Thoracic aorta (tissue), 2 donors: Measurements from ENCODE around the gene PDE6A. TPM values are rescaled to one million over a fixed set of nuclear protein-coding genes. Genes with fewer than 3 reads are reported as not detected.
A peak's percentile ranks its signal among the peaks of the same experiment; 100 is the strongest.

Experiments
- ATAC-seq: fragments of 150-250 bp; one replicate; pipeline ENCODE4 v1.8.0; 2017; ENCODE audit warnings: low read depth; ENCODE audit not compliant: insufficient number of reproducible peaks, low FRiP score
- DNase-seq: peaks from one replicate; pipeline ENCODE4 v3.0.0-alpha.2; 2020; ENCODE audit warnings: low spot score
- H3K27ac ChIP-seq, 2 donors: fragments of 200-600 bp; sonication (generic); 1 replicate in 1 of 2; 2 replicates in 1 of 2; pipeline ENCODE4 v1.5.1; 2016; ENCODE audit warnings: mild to moderate bottlenecking in 2 of 2, moderate library complexity in 2 of 2
- H3K27me3 ChIP-seq: fragments of 200-600 bp; sonication (generic); replicated peaks from 2 replicates; pipeline ENCODE4 v1.6.0; 2016; ENCODE audit warnings: mild to moderate bottlenecking; ENCODE audit not compliant: insufficient read depth
- H3K36me3 ChIP-seq: fragments of 200-600 bp; sonication (generic); one replicate; pipeline ENCODE4 v1.5.1; 2016
- H3K4me1 ChIP-seq, 2 donors: fragments of 200-600 bp; sonication (generic); 1 replicate in 1 of 2; 2 replicates in 1 of 2; pipeline versions ENCODE4 v1.5.1 to v1.6.0; 2016; ENCODE audit warnings: low read depth in 2 of 2, mild to moderate bottlenecking in 1 of 2; ENCODE audit not compliant: control insufficient read depth in 1 of 2
- H3K4me3 ChIP-seq: fragments of 200-600 bp; sonication (generic); 2 replicates; pipeline ENCODE4 v1.5.1; 2016; ENCODE audit warnings: mild to moderate bottlenecking
- H3K9me3 ChIP-seq: fragments of 200-600 bp; sonication (generic); 2 replicates; pipeline ENCODE4 v1.5.1; 2016
- total RNA-seq, 2 donors: library from RNA; depleted of rRNA; stranded (reverse); fragments of >200 nt; gene quantifications; one replicate each; pipeline versions ENCODE4 v1.1.0 to v1.2.3, GENCODE V29; 2016
- TF ChIP-seq, protein P1 (sequence below): fragments of 200-600 bp; sonication (generic); IDR thresholded peaks from one replicate; pipeline ENCODE4 v1.5.1; 2019; ENCODE audit warnings: antibody characterized with exemption

PDE6A gene
- total RNA-seq, 2 donors from 2014 or later, result not detected

DNA sequence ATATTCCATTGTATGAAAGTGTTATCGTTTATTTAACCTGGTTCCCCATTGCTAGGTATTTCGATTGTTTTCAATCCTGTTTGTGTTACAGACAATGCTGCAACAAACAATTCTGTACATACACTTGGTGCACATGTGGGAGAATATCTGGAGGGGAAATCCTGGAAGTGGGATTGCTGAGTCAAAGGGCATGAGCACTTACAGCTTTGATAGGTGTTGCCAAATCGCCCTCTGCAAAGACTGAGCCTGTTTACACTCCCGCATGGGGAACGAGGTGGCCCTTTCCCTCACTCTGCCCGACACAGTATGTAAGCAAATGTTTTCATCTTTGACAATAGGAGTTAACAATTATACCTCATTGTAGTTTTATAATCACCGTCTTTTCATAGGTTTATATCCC is 66.2 kb downstream of the PDE6A start:
- DNase-seq, result no peak
- Histone ChIP-seq H3K9me3 (no peaks in the 10 kb centered on the region), H3K27ac (no peak overlapping the region), H3K36me3 (no peaks in the 10 kb centered on the region), H3K4me1 (peaks cover 0 to 3% of the 10 kb centered on the region in 2 donors), H3K4me3 (no peak overlapping the region), H3K27me3 (no peaks in the 10 kb centered on the region)
- ATAC-seq, result no peak
- TF ChIP-seq, protein P1, sequence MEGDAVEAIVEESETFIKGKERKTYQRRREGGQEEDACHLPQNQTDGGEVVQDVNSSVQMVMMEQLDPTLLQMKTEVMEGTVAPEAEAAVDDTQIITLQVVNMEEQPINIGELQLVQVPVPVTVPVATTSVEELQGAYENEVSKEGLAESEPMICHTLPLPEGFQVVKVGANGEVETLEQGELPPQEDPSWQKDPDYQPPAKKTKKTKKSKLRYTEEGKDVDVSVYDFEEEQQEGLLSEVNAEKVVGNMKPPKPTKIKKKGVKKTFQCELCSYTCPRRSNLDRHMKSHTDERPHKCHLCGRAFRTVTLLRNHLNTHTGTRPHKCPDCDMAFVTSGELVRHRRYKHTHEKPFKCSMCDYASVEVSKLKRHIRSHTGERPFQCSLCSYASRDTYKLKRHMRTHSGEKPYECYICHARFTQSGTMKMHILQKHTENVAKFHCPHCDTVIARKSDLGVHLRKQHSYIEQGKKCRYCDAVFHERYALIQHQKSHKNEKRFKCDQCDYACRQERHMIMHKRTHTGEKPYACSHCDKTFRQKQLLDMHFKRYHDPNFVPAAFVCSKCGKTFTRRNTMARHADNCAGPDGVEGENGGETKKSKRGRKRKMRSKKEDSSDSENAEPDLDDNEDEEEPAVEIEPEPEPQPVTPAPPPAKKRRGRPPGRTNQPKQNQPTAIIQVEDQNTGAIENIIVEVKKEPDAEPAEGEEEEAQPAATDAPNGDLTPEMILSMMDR, result no peak

DNA sequence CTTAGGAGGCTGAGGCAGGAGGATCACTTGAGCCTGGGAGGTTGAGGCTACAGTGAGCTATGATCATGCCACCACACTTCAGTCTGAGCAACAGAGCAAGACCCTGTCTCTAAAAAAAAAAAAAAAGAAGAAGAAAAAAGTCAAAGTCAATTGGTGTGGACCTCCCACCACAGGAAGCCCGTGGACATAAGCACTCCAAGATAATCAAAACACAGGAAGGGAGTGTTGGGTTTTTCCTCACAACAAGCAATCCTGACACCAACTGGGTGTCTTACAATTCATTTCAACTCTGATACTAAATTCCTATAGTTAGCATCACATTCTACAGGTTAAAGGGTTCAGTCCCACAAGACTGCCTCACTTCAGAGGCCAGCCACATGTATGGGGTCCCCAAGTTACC is 70.7 kb downstream of the PDE6A start:
- TF ChIP-seq, protein P1, result no peak
- Histone ChIP-seq H3K4me3 (no peak overlapping the region), H3K36me3 (no peaks in the 10 kb centered on the region), H3K27me3 (no peaks in the 10 kb centered on the region), H3K4me1 (peaks cover 8 to 19% of the 10 kb centered on the region in 2 donors), H3K9me3 (no peaks in the 10 kb centered on the region), H3K27ac (no peak overlapping the region)
- ATAC-seq, result no peak
- no peak for DNase-seq

DNA sequence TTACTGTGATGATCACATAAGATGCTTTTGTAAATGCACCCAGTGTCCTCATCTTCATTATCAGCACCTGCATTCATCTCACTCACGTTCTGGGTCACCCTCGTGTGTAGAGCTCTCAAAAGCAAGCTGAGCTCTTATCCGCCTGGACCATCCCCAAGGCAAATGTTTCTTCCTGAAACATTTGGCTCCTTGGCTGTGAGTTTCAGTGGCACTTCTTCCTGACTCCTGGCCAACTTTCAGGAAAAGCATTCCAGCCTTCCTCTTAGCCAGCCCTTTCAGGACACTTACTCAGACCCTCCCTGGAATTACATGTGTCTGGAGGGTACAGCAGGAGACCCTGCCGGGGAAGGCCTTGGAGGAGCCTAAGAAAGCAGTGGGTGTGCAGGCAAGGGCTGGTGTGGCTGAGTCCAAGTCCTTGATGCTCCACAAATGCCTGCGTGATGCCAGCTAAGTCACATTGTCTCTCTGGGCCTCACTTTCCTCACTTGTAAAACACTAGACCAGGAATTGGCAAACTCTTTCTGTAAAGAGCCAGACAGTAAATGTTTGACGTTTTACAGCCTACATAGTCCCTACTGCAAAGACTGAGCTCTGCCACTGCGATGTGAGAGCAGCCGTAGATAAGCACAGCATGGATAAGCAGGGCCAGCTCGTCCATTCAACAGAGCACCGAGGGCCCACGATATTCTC is 72.1 kb downstream of the PDE6A start:
- ATAC-seq, result no peak
- Histone ChIP-seq H3K4me3 (peak overlapping the region; percentile 4), H3K36me3 (no peaks in the 10 kb centered on the region), H3K27ac (peak overlapping the region; percentile 4 to 6), H3K27me3 (no peaks in the 10 kb centered on the region), H3K9me3 (no peaks in the 10 kb centered on the region), H3K4me1 (peaks cover 8 to 19% of the 10 kb centered on the region in 2 donors)
- TF ChIP-seq, protein P1, result no peak
- DNase-seq, result no peak

DNA sequence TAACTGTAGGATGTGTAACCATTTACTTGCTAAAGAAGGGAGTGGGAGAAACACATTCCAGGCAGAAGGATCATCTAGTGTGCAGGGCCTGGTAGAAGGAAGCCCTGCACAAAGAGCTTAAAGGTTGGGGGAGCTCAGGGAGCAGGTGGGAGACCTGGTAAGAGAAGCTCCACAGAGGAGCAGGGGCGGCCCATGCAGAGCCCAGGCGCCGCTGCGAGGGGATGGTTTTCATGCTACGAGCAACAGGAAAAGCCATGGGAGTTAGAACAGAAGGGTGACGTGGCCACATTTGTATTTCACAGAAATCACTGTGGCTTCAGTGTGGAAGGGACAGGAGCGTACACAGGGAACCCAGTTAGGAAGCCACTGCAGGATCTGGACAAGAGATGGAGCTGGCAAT is 73.1 kb downstream of the PDE6A start:
- Histone ChIP-seq H3K4me1 (peaks cover 8 to 19% of the 10 kb centered on the region in 2 donors), H3K27ac (no peak overlapping the region), H3K27me3 (no peaks in the 10 kb centered on the region), H3K4me3 (no peak overlapping the region), H3K9me3 (no peaks in the 10 kb centered on the region), H3K36me3 (no peaks in the 10 kb centered on the region)
- TF ChIP-seq, protein P1, result no peak
- ATAC-seq (no peak), DNase-seq (no peak)

DNA sequence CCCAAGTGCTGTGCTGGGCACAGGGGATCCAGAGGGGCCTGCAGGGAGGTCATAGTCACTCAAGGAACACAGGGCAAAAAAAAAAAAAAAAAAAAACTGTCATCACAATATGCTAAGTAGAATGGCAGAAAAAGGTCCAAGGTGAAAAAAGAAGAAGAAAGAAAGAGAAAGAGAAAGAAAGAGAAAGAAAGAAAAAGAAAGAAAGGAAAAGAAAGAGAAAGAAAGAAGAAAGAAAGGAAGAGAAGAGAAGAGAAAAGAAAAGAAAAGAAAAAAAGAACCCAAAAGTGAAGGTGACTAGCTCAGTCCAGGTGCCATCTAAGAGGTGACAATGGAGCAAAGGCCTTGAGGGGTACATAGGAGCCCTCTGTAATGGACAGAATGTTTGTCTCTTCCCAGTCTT is 73.9 kb downstream of the PDE6A start:
- H3K36me3 ChIP-seq, result no peaks in the 10 kb centered on the region

More for the DNA sequence above, 73.9 kb downstream of the PDE6A start:
- TF ChIP-seq, protein P1, result no peak
- no peak overlapping the region for H3K27ac ChIP-seq
- H3K9me3 ChIP-seq, result no peaks in the 10 kb centered on the region
- H3K4me3 ChIP-seq, result no peak overlapping the region
- DNase-seq (no peak), ATAC-seq (no peak)
- H3K4me1 ChIP-seq, result peaks cover 8 to 19% of the 10 kb centered on the region in 2 donors
- no peaks in the 10 kb centered on the region for H3K27me3 ChIP-seq
